ENCODE results near the gene RAB12.

DNA sequence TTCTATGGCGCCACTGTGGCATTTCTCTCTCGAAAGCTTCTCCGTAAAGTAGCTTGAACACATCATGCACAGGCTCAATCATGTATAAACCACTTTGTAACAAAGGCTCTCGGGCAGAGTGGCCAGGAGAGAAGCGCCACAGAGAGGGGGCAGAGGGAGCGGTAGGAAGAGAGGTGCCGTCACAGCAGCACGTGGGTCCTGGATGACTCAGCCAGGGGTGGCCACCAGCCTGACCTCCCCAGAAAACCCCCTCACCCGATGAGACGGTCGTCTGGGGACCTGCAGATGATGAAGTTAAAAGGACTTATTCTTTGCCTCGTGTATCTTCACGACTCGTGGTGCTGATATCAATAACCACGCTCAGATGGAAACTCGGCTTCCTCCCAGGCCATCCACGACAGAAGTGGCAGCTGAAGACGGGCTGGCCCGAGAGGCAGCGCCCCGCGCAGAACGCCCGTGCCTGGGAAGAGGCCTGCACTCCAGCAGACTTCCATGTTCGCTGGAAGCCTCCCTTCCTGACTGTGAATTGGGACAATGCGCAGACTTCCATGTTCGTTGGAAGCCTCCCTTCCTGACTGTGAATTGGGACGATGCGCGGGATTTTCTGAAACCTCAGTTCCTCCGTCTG, 49.7 kb downstream of the RAB12 start:
- TF ChIP-seq, protein P1, sequence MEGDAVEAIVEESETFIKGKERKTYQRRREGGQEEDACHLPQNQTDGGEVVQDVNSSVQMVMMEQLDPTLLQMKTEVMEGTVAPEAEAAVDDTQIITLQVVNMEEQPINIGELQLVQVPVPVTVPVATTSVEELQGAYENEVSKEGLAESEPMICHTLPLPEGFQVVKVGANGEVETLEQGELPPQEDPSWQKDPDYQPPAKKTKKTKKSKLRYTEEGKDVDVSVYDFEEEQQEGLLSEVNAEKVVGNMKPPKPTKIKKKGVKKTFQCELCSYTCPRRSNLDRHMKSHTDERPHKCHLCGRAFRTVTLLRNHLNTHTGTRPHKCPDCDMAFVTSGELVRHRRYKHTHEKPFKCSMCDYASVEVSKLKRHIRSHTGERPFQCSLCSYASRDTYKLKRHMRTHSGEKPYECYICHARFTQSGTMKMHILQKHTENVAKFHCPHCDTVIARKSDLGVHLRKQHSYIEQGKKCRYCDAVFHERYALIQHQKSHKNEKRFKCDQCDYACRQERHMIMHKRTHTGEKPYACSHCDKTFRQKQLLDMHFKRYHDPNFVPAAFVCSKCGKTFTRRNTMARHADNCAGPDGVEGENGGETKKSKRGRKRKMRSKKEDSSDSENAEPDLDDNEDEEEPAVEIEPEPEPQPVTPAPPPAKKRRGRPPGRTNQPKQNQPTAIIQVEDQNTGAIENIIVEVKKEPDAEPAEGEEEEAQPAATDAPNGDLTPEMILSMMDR (IDR thresholded peaks at IDR 0.05; ENCODE audit: borderline replicate concordance, extremely low read depth, low read length, poor library complexity, severe bottlenecking): no peak
- no peak for TF ChIP-seq EZH2 (IDR thresholded peaks at IDR 0.05; ENCODE audit: borderline replicate concordance, low read depth, low read length, severe bottlenecking)
